IMR-90 (cell line): Measurements from ENCODE around the gene NT5M. TPM values are rescaled to one million over a fixed set of nuclear protein-coding genes. Genes with fewer than 3 reads are reported as not detected.

Experiments
- ATAC-seq: fragments of 200-7000 bp; cut with Tn5 transposase; 2 replicates; pipeline ENCODE4 v1.9.1; 2020; ENCODE audit warnings: low read depth, mild to moderate bottlenecking, moderate library complexity
- BruUV-seq: library from RNA; stranded (reverse); fragments of 400-500 nt; replicated peaks from 2 replicates; lab custom pipeline; 2021; lab: Mats Ljungman, UMichigan
- CTCF ChIA-PET: fragments of 300-600 bp; formaldehyde crosslinking; extraction: SDS; loops from one replicate; lab custom pipeline; 2021; ENCODE audit warnings: antibody characterized with exemption; lab: Yijun Ruan, JAX
- POLR2A ChIA-PET: fragments of 300-600 bp; sonication (Branson Sonifier 250); formaldehyde crosslinking; loops from one replicate; lab custom pipeline; 2022; ENCODE audit warnings: antibody characterized with exemption; ENCODE audit not compliant: unreplicated experiment; lab: Charles Lee
- DNase-seq: peaks from one replicate; pipeline ENCODE4 v3.0.0; 2013
- H2AFZ ChIP-seq: replicated peaks from 2 replicates; pipeline ENCODE3; 2013; ENCODE audit warnings: low read length, mild to moderate bottlenecking; ENCODE audit not compliant: poor library complexity
- H2AK5ac ChIP-seq: 2 replicates; pipeline ENCODE4 v1.6.1; 2013; ENCODE audit warnings: low read depth, low read length, inconsistent platforms
- H2AK9ac ChIP-seq: replicated peaks from 2 replicates; pipeline ENCODE3; 2013; ENCODE audit warnings: mild to moderate bottlenecking, low read depth, low read length, moderate library complexity; ENCODE audit not compliant: poor library complexity
- H2BK120ac ChIP-seq: 2 replicates; pipeline ENCODE4 v1.6.1; 2013; ENCODE audit warnings: low read depth, low read length, inconsistent platforms
- H2BK15ac ChIP-seq: 3 replicates; pipeline ENCODE4 v1.6.1; 2013; ENCODE audit warnings: low read depth, low read length, inconsistent platforms
- H2BK20ac ChIP-seq: 2 replicates; pipeline ENCODE4 v1.6.1; 2013; ENCODE audit warnings: low read depth, mild to moderate bottlenecking, inconsistent platforms, low read length, moderate library complexity
- H2BK5ac ChIP-seq: 2 replicates; pipeline ENCODE4 v1.6.1; 2013; ENCODE audit warnings: mild to moderate bottlenecking, low read depth, low read length, inconsistent platforms; ENCODE audit not compliant: poor library complexity, severe bottlenecking
- H3K14ac ChIP-seq: replicated peaks from 2 replicates; pipeline ENCODE4 v1.6.1; 2013; ENCODE audit warnings: low read depth, low read length, inconsistent platforms
- H3K18ac ChIP-seq: 2 replicates; pipeline ENCODE4 v1.6.1; 2013; ENCODE audit warnings: low read depth, low read length, control low read depth
- H3K23ac ChIP-seq: 2 replicates; pipeline ENCODE4 v1.6.1; 2013; ENCODE audit warnings: low read depth, low read length, inconsistent platforms
- H3K27ac ChIP-seq: 2 replicates; pipeline ENCODE4 v1.5.1; 2013; ENCODE audit warnings: mild to moderate bottlenecking, control low read depth, low read length; ENCODE audit not compliant: insufficient read depth
- H3K27me3 ChIP-seq: 2 replicates; pipeline ENCODE4 v1.6.1; 2013; ENCODE audit warnings: low read length; ENCODE audit not compliant: control insufficient read depth, insufficient read depth
- H3K36me3 ChIP-seq: 2 replicates; pipeline ENCODE4 v1.6.1; 2013; ENCODE audit warnings: low read length, mixed read lengths; ENCODE audit not compliant: control insufficient read depth, insufficient read depth
- H3K4ac ChIP-seq: 2 replicates; pipeline ENCODE4 v1.6.1; 2013; ENCODE audit warnings: low read depth, low read length, inconsistent platforms
- H3K4me1 ChIP-seq: 2 replicates; pipeline ENCODE4 v1.6.1; 2013; ENCODE audit warnings: low read length, mixed read lengths; ENCODE audit not compliant: control insufficient read depth, insufficient read depth
- H3K4me2 ChIP-seq: 2 replicates; pipeline ENCODE4 v1.6.1; 2013; ENCODE audit warnings: low read depth, mild to moderate bottlenecking, control low read depth, low read length, moderate library complexity
- H3K4me3 ChIP-seq: 2 replicates; pipeline ENCODE4 v1.5.1; 2013; ENCODE audit warnings: low read depth, mild to moderate bottlenecking, control low read depth, low read length, moderate library complexity; ENCODE audit not compliant: insufficient read depth
- H3K56ac ChIP-seq: 2 replicates; pipeline ENCODE4 v1.6.1; 2013; ENCODE audit warnings: low read length, inconsistent platforms; ENCODE audit not compliant: insufficient read depth; ENCODE audit errors: extremely low read depth
- H3K79me1 ChIP-seq, 2 experiments: 2 replicates each; pipeline ENCODE4 v1.6.1; 2013; ENCODE audit warnings: low read length in 2 of 2, inconsistent platforms in 1 of 2, low read depth in 1 of 2
- H3K9ac ChIP-seq: 2 replicates; pipeline ENCODE4 v1.6.1; 2013; ENCODE audit warnings: low read depth, low read length, control low read depth
- H3K9me1 ChIP-seq: 2 replicates; pipeline ENCODE4 v1.6.1; 2013; ENCODE audit warnings: low read length, inconsistent platforms; ENCODE audit not compliant: insufficient read depth
- H3K9me3 ChIP-seq: 2 replicates; pipeline ENCODE4 v1.6.1; 2013; ENCODE audit warnings: low read length; ENCODE audit not compliant: control insufficient read depth, insufficient read depth
- H4K20me1 ChIP-seq: 2 replicates; pipeline ENCODE4 v1.6.1; 2013; ENCODE audit warnings: low read length, inconsistent platforms; ENCODE audit not compliant: insufficient read depth
- H4K5ac ChIP-seq: 2 replicates; pipeline ENCODE4 v1.6.1; 2013; ENCODE audit warnings: mild to moderate bottlenecking, low read depth, low read length, control low read depth
- H4K8ac ChIP-seq, 2 experiments: 2 replicates each; pipeline ENCODE4 v1.6.1; 2013; ENCODE audit warnings: low read depth in 2 of 2, low read length in 2 of 2, control low read depth in 1 of 2, inconsistent platforms in 1 of 2
- H4K91ac ChIP-seq: 2 replicates; pipeline ENCODE4 v1.6.1; 2013; ENCODE audit warnings: low read depth, low read length, inconsistent platforms; ENCODE audit not compliant: insufficient read depth
- BHLHE40 ChIP-seq: fragments of 150-350 bp; IDR thresholded peaks from 2 replicates; pipeline ENCODE4 v1.6.1; 2016; ENCODE audit warnings: mild to moderate bottlenecking, low read depth, low read length
- CEBPB ChIP-seq: IDR thresholded peaks from 2 replicates; pipeline ENCODE4 v1.6.1; 2012; ENCODE audit warnings: low read depth, low read length, improper control_type of control experiment
- CHD1 ChIP-seq: IDR thresholded peaks from 2 replicates; pipeline ENCODE4 v1.6.1; 2012; ENCODE audit warnings: low read depth, low read length, improper control_type of control experiment
- FOS ChIP-seq: fragments of 150-350 bp; IDR thresholded peaks from 2 replicates; pipeline ENCODE4 v1.6.1; 2016; ENCODE audit warnings: low read depth, low read length
- MAFK ChIP-seq: IDR thresholded peaks from 2 replicates; pipeline ENCODE4 v1.6.1; 2012; ENCODE audit warnings: low read depth, low read length, improper control_type of control experiment
- MAZ ChIP-seq: IDR thresholded peaks from 2 replicates; pipeline ENCODE4 v1.6.1; 2012; ENCODE audit warnings: low read depth, mild to moderate bottlenecking, low read length, improper control_type of control experiment, moderate library complexity, borderline replicate concordance
- MXI1 ChIP-seq: IDR thresholded peaks from 2 replicates; pipeline ENCODE4 v1.6.1; 2012; ENCODE audit warnings: low read depth, mild to moderate bottlenecking, low read length, moderate library complexity, borderline replicate concordance
- NFE2L2 ChIP-seq: fragments of 150-350 bp; IDR thresholded peaks from 2 replicates; pipeline ENCODE4 v1.6.1; 2016; ENCODE audit warnings: low read depth, mild to moderate bottlenecking, low read length
- RAD21 ChIP-seq: IDR thresholded peaks from 2 replicates; pipeline ENCODE4 v1.6.1; 2012; ENCODE audit warnings: low read length, improper control_type of control experiment
- RCOR1 ChIP-seq: IDR thresholded peaks from 2 replicates; pipeline ENCODE4 v1.6.1; 2012; ENCODE audit warnings: mild to moderate bottlenecking, low read length, improper control_type of control experiment; ENCODE audit not compliant: insufficient replicate concordance
- RFX5 ChIP-seq: IDR thresholded peaks from 2 replicates; pipeline ENCODE4 v1.8.0; 2012; ENCODE audit warnings: low read depth, mild to moderate bottlenecking, low read length, moderate library complexity
- SMC3 ChIP-seq: fragments of 150-350 bp; IDR thresholded peaks from 2 replicates; pipeline ENCODE4 v1.6.1; 2016; ENCODE audit warnings: low read depth, mild to moderate bottlenecking, antibody characterized with exemption, low read length, moderate library complexity
- whole genome bisulfite sequencing, 2 experiments: methylation state at CpG; one replicate each; pipeline versions ENCODE4 v1.1.5 to v1.1.7; 2013; ENCODE audit warnings: missing lambda C conversion rate in 2 of 2; ENCODE audit not compliant: insufficient read length in 1 of 2; ENCODE audit errors: extremely low coverage in 2 of 2; 5-methylcytosine and 5-hydroxymethylcytosine counted together
- dilution Hi-C: fragments of 300-500 bp; cut with HindIII; formaldehyde crosslinking; loops from one replicate; pipeline ENCODE4 v1.14.3; 2018; ENCODE audit warnings: low sequenced_read_pairs; ENCODE audit not compliant: unreplicated experiment
- in situ Hi-C: fragments of 300-500 bp; cut with MboI; formaldehyde crosslinking; loops from 3 replicates; pipeline ENCODE4 v1.14.3; 2019; ENCODE audit warnings: low sequenced_read_pairs, inconsistent platforms, mixed read lengths
- intact Hi-C: fragments of 100-400 bp; cut with micrococcal nuclease; formaldehyde crosslinking; loops from 2 replicates; pipeline ENCODE4 v1.10.0; 2022
- polyA plus RNA-seq, 3 experiments: library from polyadenylated mRNA; depleted of rRNA; stranded (reverse); fragments of >200 nt; gene quantifications; 2 replicates each; pipeline ENCODE4 v1.2.3, GENCODE V29; 2012; ENCODE audit warnings: low replicate concordance in 1 of 3
- total RNA-seq: library from RNA; depleted of rRNA; stranded (reverse); fragments of >200 nt; gene quantifications from 2 replicates; pipeline ENCODE4 v1.2.3, GENCODE V29; 2012
- TF ChIP-seq, protein P1 (sequence below): conservative IDR thresholded peaks from 2 replicates; pipeline ENCODE4 v1.5.1; 2012; ENCODE audit warnings: mild to moderate bottlenecking, low read depth, low read length, improper control_type of control experiment
- TF ChIP-seq, protein P2 (sequence below): fragments of 150-350 bp; IDR thresholded peaks from 2 replicates; pipeline ENCODE4 v1.6.1; 2017; ENCODE audit warnings: mild to moderate bottlenecking, antibody characterized with exemption, low read length, low read depth
- TF ChIP-seq, protein P3 (sequence below): fragments of 150-350 bp; IDR thresholded peaks from 2 replicates; pipeline ENCODE4 v1.6.1; 2016; ENCODE audit warnings: low read depth, mild to moderate bottlenecking, low read length, moderate library complexity, borderline replicate concordance

NT5M gene
- total and polyA plus RNA-seq, 2 of the 4 experiments (the other 2 are of a cell fraction) = 0.18 to 0.32 TPM

DNA sequence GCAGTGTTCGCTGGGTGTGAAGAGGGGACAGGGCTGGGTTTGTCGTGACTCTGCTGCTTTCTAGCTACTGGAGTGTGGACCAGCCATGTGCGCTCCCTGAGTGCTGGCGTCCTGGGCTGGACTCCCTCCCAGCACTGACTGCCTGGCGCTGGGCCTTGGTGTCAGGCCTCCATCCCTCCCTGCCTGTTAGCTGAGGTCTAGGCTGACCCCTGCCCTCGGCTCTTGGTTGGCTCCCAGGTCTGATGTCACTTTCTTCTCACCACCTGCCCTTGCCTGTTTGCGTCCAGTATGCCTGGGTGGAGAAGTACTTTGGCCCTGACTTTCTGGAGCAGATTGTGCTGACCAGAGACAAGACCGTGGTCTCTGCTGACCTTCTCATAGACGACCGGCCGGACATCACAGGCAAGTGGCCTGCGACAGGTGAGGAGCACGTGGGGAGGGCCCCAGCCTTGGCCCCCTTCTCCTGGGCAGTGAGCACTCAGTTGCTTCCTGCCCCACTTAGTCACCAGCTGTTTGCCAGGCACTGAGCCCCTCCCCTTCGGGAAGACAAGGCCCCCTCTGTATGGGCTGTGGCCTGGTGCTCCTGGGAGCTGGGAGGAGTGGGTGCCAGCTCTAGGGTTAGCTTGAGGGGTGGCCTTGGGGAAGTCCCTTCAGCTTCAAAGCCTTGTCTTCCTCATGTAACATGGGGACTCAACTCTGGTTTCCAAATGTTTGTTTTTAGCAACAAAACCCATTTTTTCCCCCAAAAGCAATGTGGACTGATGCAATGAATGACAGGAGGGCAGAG lies 41.5 kb downstream of the NT5M start:
- H2BK20ac ChIP-seq = no peak overlapping the region
- no peaks in the 10 kb centered on the region for H3K79me1 ChIP-seq
- peaks cover 18% of the 10 kb centered on the region; the same call in 1 of the 2 replicates for H3K27me3 ChIP-seq
- WGBS, 2 experiments = 100% methylated on average over 1 of the region's 14 CpGs; no CpG with 5 or more reads in 1 of the 2 experiments
- ChIA-PET POLR2A (no interaction called here), CTCF (interaction anchor here (0.6 kb wide), 1 partner anchor 439 kb away, joined by 3 read pairs; no protein-coding TSS in a partner anchor)
- H2AK5ac ChIP-seq = no peak overlapping the region
- intact Hi-C loops = no loop called here
- H3K14ac ChIP-seq = no peak overlapping the region
- H3K36me3 ChIP-seq = no peaks in the 10 kb centered on the region
- H3K56ac ChIP-seq = no peak overlapping the region
- ATAC-seq (no peak), DNase-seq (no peak)
- no peak overlapping the region for H2BK15ac ChIP-seq
- in situ Hi-C loops = no loop called here
- H3K4me1 ChIP-seq = peaks cover 2% of the 10 kb centered on the region; the same call in 1 of the 2 replicates
- H3K18ac ChIP-seq = no peak overlapping the region
- H3K9me1 ChIP-seq = no peaks in the 10 kb centered on the region
- H4K20me1 ChIP-seq = no peaks in the 10 kb centered on the region
- H3K9ac ChIP-seq = no peak overlapping the region
- no peak overlapping the region for H4K91ac ChIP-seq
- H2BK120ac ChIP-seq = no peak overlapping the region
- dilution Hi-C loops = no loop called here
- no peak overlapping the region for H3K4ac ChIP-seq
- no peak overlapping the region for H4K5ac ChIP-seq
- H3K27ac ChIP-seq = no peak overlapping the region
- no peak overlapping the region for H2AFZ ChIP-seq
- no peak overlapping the region for H3K4me3 ChIP-seq
- H3K23ac ChIP-seq = no peak overlapping the region
- H2AK9ac ChIP-seq = no peak overlapping the region
- no peaks in the 10 kb centered on the region for H3K9me3 ChIP-seq
- H2BK5ac ChIP-seq = no peak overlapping the region
- no TSS peak for BruUV-seq
- no peak overlapping the region for H4K8ac ChIP-seq
- no peak overlapping the region for H3K4me2 ChIP-seq
- TF ChIP-seq FOS (no peak), SMC3 (no peak), NFE2L2 (no peak), RFX5 (no peak), CEBPB (no peak), CHD1 (no peak), MXI1 (no peak), RCOR1 (no peak), MAFK (no peak), BHLHE40 (no peak), RAD21 (no peak), MAZ (no peak)
- TF ChIP-seq, protein P1, sequence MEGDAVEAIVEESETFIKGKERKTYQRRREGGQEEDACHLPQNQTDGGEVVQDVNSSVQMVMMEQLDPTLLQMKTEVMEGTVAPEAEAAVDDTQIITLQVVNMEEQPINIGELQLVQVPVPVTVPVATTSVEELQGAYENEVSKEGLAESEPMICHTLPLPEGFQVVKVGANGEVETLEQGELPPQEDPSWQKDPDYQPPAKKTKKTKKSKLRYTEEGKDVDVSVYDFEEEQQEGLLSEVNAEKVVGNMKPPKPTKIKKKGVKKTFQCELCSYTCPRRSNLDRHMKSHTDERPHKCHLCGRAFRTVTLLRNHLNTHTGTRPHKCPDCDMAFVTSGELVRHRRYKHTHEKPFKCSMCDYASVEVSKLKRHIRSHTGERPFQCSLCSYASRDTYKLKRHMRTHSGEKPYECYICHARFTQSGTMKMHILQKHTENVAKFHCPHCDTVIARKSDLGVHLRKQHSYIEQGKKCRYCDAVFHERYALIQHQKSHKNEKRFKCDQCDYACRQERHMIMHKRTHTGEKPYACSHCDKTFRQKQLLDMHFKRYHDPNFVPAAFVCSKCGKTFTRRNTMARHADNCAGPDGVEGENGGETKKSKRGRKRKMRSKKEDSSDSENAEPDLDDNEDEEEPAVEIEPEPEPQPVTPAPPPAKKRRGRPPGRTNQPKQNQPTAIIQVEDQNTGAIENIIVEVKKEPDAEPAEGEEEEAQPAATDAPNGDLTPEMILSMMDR = no peak
- TF ChIP-seq, protein P2, sequence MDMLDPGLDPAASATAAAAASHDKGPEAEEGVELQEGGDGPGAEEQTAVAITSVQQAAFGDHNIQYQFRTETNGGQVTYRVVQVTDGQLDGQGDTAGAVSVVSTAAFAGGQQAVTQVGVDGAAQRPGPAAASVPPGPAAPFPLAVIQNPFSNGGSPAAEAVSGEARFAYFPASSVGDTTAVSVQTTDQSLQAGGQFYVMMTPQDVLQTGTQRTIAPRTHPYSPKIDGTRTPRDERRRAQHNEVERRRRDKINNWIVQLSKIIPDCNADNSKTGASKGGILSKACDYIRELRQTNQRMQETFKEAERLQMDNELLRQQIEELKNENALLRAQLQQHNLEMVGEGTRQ = no peak
- TF ChIP-seq, protein P3, sequence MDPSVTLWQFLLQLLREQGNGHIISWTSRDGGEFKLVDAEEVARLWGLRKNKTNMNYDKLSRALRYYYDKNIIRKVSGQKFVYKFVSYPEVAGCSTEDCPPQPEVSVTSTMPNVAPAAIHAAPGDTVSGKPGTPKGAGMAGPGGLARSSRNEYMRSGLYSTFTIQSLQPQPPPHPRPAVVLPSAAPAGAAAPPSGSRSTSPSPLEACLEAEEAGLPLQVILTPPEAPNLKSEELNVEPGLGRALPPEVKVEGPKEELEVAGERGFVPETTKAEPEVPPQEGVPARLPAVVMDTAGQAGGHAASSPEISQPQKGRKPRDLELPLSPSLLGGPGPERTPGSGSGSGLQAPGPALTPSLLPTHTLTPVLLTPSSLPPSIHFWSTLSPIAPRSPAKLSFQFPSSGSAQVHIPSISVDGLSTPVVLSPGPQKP = no peak
